ENCODE measurements around the gene SMIM1. TPM values are rescaled to one million over a fixed set of nuclear protein-coding genes. Genes with fewer than 3 reads are reported as not detected.

SMIM1 gene
- total and polyA plus RNA-seq, 9 of the 15 experiments (the other 6 are each of a cell fraction or from before 2014, with no cell fraction given), result 2.3 to 125 (median 24.3) TPM

GRCh38 chr1:3796215-3797061 is 23.9 kb downstream of the SMIM1 start, which contains the start of gene LRRC47 (continued):
- TF ChIP-seq ZNF318 (IDR thresholded peaks at IDR 0.05; ENCODE audit: borderline replicate concordance in 1 of 2, low read depth in 1 of 2), result no peak; a peak in 1 of 4 replicates
- peak; percentile 84 for TF ChIP-seq ETV1 (tag; conservative IDR thresholded peaks at IDR 0.05; ENCODE audit: low read depth)
- TF ChIP-seq CAMTA2 (CRISPR knock-in tag; conservative IDR thresholded peaks at IDR 0.05), result no peak
- TF ChIP-seq ZKSCAN1 (IDR thresholded peaks at IDR 0.05; ENCODE audit: low read depth, low read length), result no peak; the same call in 1 of the 2 replicates
- peak; percentile 59 for TF ChIP-seq POLR2B (IDR thresholded peaks at IDR 0.05; ENCODE audit: low read depth, partially characterized antibody)
- no peak for TF ChIP-seq MBD1 (CRISPR knock-in tag; IDR thresholded peaks at IDR 0.05)
- no peak for TF ChIP-seq HNRNPH1 (optimal IDR thresholded peaks at IDR 0.05; ENCODE audit: low read depth, low read length)
- no peak for TF ChIP-seq HSF4 (CRISPR knock-in tag; IDR thresholded peaks at IDR 0.05; ENCODE audit: borderline replicate concordance)
- peak; percentile 66; the same call in 1 of the 2 replicates for TF ChIP-seq NBN (IDR thresholded peaks at IDR 0.05; ENCODE audit: low read depth)
- TF ChIP-seq ZNF282 (CRISPR knock-in tag; IDR thresholded peaks at IDR 0.05), result no peak
- 0 out of 2 replicates have a peak, but pooled peaks have one; percentile 27 for TF ChIP-seq HDAC8 (tag; IDR thresholded peaks at IDR 0.05)
- TF ChIP-seq E2F8 (IDR thresholded peaks at IDR 0.05; ENCODE audit: low read depth, partially characterized antibody), result peak; percentile 96
- TF ChIP-seq SRSF9 (IDR thresholded peaks at IDR 0.05; ENCODE audit: borderline replicate concordance, low read depth, low read length), result no peak
- TF ChIP-seq ZNF239 (CRISPR knock-in tag; IDR thresholded peaks at IDR 0.05), result peak; percentile 40; the same call in 1 of the 2 replicates
